OCI-LY3 (cell line): ENCODE results near the gene CRTC1.

Source experiments
- H2AFZ ChIP-seq: fragments of 200-600, 300-600 bp; shearing (Covaris generic); 2 replicates; pipeline ENCODE4 v1.6.0; 2014; ENCODE audit warnings: antibody characterized with exemption, low read depth, low read length
- H3K27ac ChIP-seq: fragments of 200-600, 300-600 bp; sonication (generic); 2 replicates; pipeline ENCODE4 v1.5.1; 2014; ENCODE audit warnings: mild to moderate bottlenecking, low read length, moderate library complexity, mixed read lengths
- H3K27me3 ChIP-seq: fragments of 200-600, 300-600 bp; sonication (generic); 2 replicates; pipeline ENCODE4 v1.6.1; 2014; ENCODE audit warnings: low read depth, low read length, mixed read lengths
- H3K36me3 ChIP-seq: fragments of 200-600, 300-600 bp; sonication (generic); replicated peaks from 2 replicates; pipeline ENCODE3; 2014; ENCODE audit warnings: low read depth, low read length, mixed read lengths
- H3K4me1 ChIP-seq: fragments of 300-600, 200-600 bp; sonication (generic); 2 replicates; pipeline ENCODE4 v1.6.1; 2014; ENCODE audit warnings: low read length, mixed read lengths
- H3K4me2 ChIP-seq: fragments of 200-600, 300-600 bp; sonication (generic); 2 replicates; pipeline ENCODE4 v1.6.1; 2014; ENCODE audit warnings: low read length, mixed read lengths
- H3K4me3 ChIP-seq: fragments of 300-600, 200-600 bp; sonication (generic); 2 replicates; pipeline ENCODE4 v1.5.1; 2014; ENCODE audit warnings: antibody characterized with exemption, mild to moderate bottlenecking, low read length, moderate library complexity
- H3K79me2 ChIP-seq: fragments of 300-600, 200-600 bp; shearing (Covaris generic); 2 replicates; pipeline ENCODE4 v1.6.1; 2014; ENCODE audit warnings: mild to moderate bottlenecking, low read length, mixed read lengths
- H3K9ac ChIP-seq: fragments of 300-600, 200-600 bp; shearing (Covaris generic); 2 replicates; pipeline ENCODE4 v1.6.0; 2014; ENCODE audit warnings: mild to moderate bottlenecking, low read length, moderate library complexity
- H3K9me3 ChIP-seq: fragments of 200-600, 300-600 bp; shearing (Covaris generic); 2 replicates; pipeline ENCODE4 v1.6.1; 2014; ENCODE audit warnings: low read length, mixed read lengths; ENCODE audit not compliant: insufficient read depth
- H4K20me1 ChIP-seq: fragments of 200-600, 300-600 bp; sonication (generic); 2 replicates; pipeline ENCODE4 v1.6.1; 2016; ENCODE audit warnings: low read length, mixed read lengths; ENCODE audit not compliant: insufficient read depth
- CTCF ChIP-seq: fragments of 200-600, 300-600 bp; sonication (generic); IDR thresholded peaks from 2 replicates; pipeline ENCODE4 v1.5.1; 2014; ENCODE audit warnings: antibody characterized with exemption, low read length, low read depth
- EZH2phosphoT487 ChIP-seq: fragments of 200-600 bp; shearing (Covaris generic); IDR thresholded peaks from 2 replicates; pipeline ENCODE4 v1.6.1; 2018; ENCODE audit warnings: antibody characterized with exemption, mixed run types, low read depth

The CRTC1 gene

GRCh38 chr19:18670312-18670711, 13.2 kb upstream of the CRTC1 start:
- Histone ChIP-seq H3K9me3 (no peaks in the 10 kb centered on the region), H2AFZ (no peak overlapping the region), H3K4me2 (no peak overlapping the region), H3K4me3 (no peak overlapping the region), H3K36me3 (peaks cover 17% of the 10 kb centered on the region), H3K4me1 (peaks cover 10% of the 10 kb centered on the region; the same call in 1 of the 2 replicates), H3K79me2 (no peaks in the 10 kb centered on the region), H3K9ac (no peak overlapping the region), H4K20me1 (peaks cover 8% of the 10 kb centered on the region; the same call in 1 of the 2 replicates), H3K27ac (no peak overlapping the region), H3K27me3 (no peaks in the 10 kb centered on the region)
- no peak for TF ChIP-seq EZH2phosphoT487
- TF ChIP-seq CTCF = no peak

DNA sequence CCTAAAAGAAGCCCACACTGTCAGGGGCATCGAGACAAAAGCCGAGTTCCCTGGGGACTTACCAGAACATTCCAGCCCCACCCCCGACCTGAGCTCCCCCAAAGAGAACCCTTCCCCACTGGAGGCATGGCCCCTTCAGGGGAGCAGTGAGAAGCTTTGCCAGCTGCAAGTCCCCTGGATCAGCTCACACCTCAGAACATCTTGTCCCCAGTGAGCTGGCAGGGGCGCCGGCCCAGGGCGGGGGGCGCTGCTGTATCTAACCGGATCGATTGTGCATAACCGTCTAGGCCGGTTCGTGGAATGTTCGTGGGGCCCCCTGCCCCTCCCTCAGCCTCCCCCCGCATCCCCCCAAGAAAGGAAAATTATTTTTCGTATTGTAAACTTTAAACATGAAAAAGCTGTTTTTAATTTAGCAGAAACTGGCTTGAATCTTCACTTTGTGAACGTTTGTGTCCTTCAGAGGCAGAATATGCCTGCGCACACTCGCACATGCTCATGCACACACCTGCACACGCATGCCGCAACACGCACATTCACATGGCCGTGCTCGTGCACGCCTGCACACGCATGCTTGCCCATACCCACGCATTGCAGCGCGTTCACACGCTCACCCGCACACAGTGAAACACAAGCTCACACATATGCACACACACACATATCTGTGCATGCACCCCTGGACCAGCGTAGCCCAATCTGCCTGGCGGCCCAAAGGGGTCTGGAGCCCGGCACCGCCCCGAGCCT, 12.0 kb upstream of the CRTC1 start:
- H3K4me1 ChIP-seq = peaks cover 2% of the 10 kb centered on the region; the same call in 1 of the 2 replicates
- no peak overlapping the region for H3K9ac ChIP-seq
- H3K9me3 ChIP-seq = no peaks in the 10 kb centered on the region
- H3K4me3 ChIP-seq = no peak overlapping the region
- peaks cover 5% of the 10 kb centered on the region; the same call in 1 of the 2 replicates for H4K20me1 ChIP-seq
- H3K27me3 ChIP-seq = no peaks in the 10 kb centered on the region
- TF ChIP-seq EZH2phosphoT487 (no peak), CTCF (no peak)
- H3K27ac ChIP-seq = no peak overlapping the region
- H3K79me2 ChIP-seq = no peaks in the 10 kb centered on the region
- no peak overlapping the region for H2AFZ ChIP-seq
- H3K36me3 ChIP-seq = peaks cover 17% of the 10 kb centered on the region
- H3K4me2 ChIP-seq = no peak overlapping the region

- Histone ChIP-seq H3K27ac (no peak overlapping the region), H3K4me1 (no peaks in the 10 kb centered on the region), H3K27me3 (no peaks in the 10 kb centered on the region), H3K9ac (no peak overlapping the region), H3K4me3 (no peak overlapping the region), H3K79me2 (no peaks in the 10 kb centered on the region), H4K20me1 (no peaks in the 10 kb centered on the region; the same call in 1 of the 2 replicates), H3K36me3 (peaks cover 17% of the 10 kb centered on the region), H2AFZ (no peak overlapping the region), H3K4me2 (no peak overlapping the region), H3K9me3 (no peaks in the 10 kb centered on the region)
- TF ChIP-seq CTCF = no peak
- TF ChIP-seq EZH2phosphoT487 = no peak
Observed at GRCh38 chr19:18672044-18672451, 11.4 kb upstream of the CRTC1 start.

- no peak overlapping the region for H3K4me2 ChIP-seq
- no peaks in the 10 kb centered on the region for H3K9me3 ChIP-seq
- H3K79me2 ChIP-seq = no peaks in the 10 kb centered on the region
- H3K27me3 ChIP-seq = no peaks in the 10 kb centered on the region
- no peaks in the 10 kb centered on the region for H3K4me1 ChIP-seq
- peaks cover 11% of the 10 kb centered on the region for H3K36me3 ChIP-seq
- H2AFZ ChIP-seq = no peak overlapping the region
- H4K20me1 ChIP-seq = no peaks in the 10 kb centered on the region; the same call in 1 of the 2 replicates
- no peak overlapping the region for H3K4me3 ChIP-seq
- H3K9ac ChIP-seq = no peak overlapping the region
- TF ChIP-seq CTCF = peak; percentile 35; the same call in 1 of the 2 replicates
- no peak for TF ChIP-seq EZH2phosphoT487
- no peak overlapping the region for H3K27ac ChIP-seq
Observed at GRCh38 chr19:18672606-18673337, 10.7 kb upstream of the CRTC1 start.
